Glutamatergic neuron (in vitro differentiated cells): ENCODE data around the gene GPR180. TPM values are rescaled to one million over a fixed set of nuclear protein-coding genes. Genes with fewer than 3 reads are reported as not detected.

Source experiments
- DNase-seq: peaks from one replicate; pipeline ENCODE4 v3.0.0; 2022
- H3K27ac Mint-ChIP-seq: one replicate; pipeline ENCODE4 v1.8.0; 2020; ENCODE audit warnings: mild to moderate bottlenecking, mixed read lengths, inconsistent platforms; ENCODE audit not compliant: unreplicated experiment
- H3K27me3 Mint-ChIP-seq: one replicate; pipeline ENCODE4 v1.8.0; 2020; ENCODE audit warnings: mild to moderate bottlenecking, moderate library complexity, mixed read lengths, inconsistent platforms; ENCODE audit not compliant: unreplicated experiment
- H3K36me3 Mint-ChIP-seq: one replicate; pipeline ENCODE4 v1.8.0; 2020; ENCODE audit warnings: mild to moderate bottlenecking, mixed read lengths, inconsistent platforms; ENCODE audit not compliant: unreplicated experiment
- H3K4me1 Mint-ChIP-seq: one replicate; pipeline ENCODE4 v1.8.0; 2020; ENCODE audit warnings: mild to moderate bottlenecking, low read depth, mixed read lengths, inconsistent platforms; ENCODE audit not compliant: unreplicated experiment
- H3K4me3 Mint-ChIP-seq: one replicate; pipeline ENCODE4 v1.8.0; 2020; ENCODE audit warnings: mild to moderate bottlenecking, mixed read lengths, inconsistent platforms; ENCODE audit not compliant: unreplicated experiment
- H3K9me3 Mint-ChIP-seq: one replicate; pipeline ENCODE4 v1.8.0; 2020; ENCODE audit warnings: mild to moderate bottlenecking, moderate library complexity, mixed read lengths, inconsistent platforms; ENCODE audit not compliant: unreplicated experiment
- total RNA-seq: library from RNA; stranded (reverse); fragmentation: NEBNext Ultra II Directional; extraction: Animal tissue kit (Norgen Biotek cat#: 25700); gene quantifications from one replicate; pipeline ENCODE4 v1.2.1, GENCODE V29; 2021; ENCODE audit not compliant: unreplicated experiment
- TF ChIP-seq, protein P1 (sequence below): fragments of 200-600 bp; sonication (generic); IDR thresholded peaks from one replicate; pipeline ENCODE4 v1.5.0; 2021; ENCODE audit not compliant: partially characterized antibody, unreplicated experiment

GPR180 gene
- total RNA-seq, 1 donor from 2014 or later, result 3.0 TPM

DNA sequence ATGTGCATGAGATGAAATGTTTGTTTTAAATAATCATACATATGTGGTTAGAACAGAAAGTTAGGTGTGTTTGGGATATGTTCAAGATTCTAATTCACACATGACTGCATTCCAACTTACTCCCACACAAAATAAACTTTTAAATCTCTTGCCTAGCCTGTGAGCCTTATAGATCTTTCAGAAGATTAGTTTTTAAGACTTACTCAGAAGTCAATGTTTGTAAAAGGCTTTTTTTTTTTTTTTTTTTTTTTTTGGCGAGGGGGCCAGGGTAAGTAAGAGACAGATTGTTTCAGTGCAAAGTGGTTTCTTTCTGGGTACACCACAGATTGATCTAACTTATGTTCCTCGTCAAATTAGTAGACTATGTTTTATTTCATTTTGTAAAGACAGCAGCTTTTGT, 39.1 kb downstream of the GPR180 start:
- no peak for DNase-seq
- no peaks in the 10 kb centered on the region for H3K27me3 Mint-ChIP-seq
- no peaks in the 10 kb centered on the region for H3K36me3 Mint-ChIP-seq
- H3K4me1 Mint-ChIP-seq, result no peaks in the 10 kb centered on the region
- H3K9me3 Mint-ChIP-seq, result peaks cover 3% of the 10 kb centered on the region
- TF ChIP-seq, protein P1, sequence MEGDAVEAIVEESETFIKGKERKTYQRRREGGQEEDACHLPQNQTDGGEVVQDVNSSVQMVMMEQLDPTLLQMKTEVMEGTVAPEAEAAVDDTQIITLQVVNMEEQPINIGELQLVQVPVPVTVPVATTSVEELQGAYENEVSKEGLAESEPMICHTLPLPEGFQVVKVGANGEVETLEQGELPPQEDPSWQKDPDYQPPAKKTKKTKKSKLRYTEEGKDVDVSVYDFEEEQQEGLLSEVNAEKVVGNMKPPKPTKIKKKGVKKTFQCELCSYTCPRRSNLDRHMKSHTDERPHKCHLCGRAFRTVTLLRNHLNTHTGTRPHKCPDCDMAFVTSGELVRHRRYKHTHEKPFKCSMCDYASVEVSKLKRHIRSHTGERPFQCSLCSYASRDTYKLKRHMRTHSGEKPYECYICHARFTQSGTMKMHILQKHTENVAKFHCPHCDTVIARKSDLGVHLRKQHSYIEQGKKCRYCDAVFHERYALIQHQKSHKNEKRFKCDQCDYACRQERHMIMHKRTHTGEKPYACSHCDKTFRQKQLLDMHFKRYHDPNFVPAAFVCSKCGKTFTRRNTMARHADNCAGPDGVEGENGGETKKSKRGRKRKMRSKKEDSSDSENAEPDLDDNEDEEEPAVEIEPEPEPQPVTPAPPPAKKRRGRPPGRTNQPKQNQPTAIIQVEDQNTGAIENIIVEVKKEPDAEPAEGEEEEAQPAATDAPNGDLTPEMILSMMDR, result no peak
- H3K4me3 Mint-ChIP-seq, result no peak overlapping the region
- no peak overlapping the region for H3K27ac Mint-ChIP-seq

- H3K27ac Mint-ChIP-seq, result no peak overlapping the region
- H3K9me3 Mint-ChIP-seq, result peaks cover 3% of the 10 kb centered on the region
These were observed 39.8 kb downstream of the GPR180 start for GRCh38 chr13:94641409-94641941.

GRCh38 chr13:94646904-94647303, 45.2 kb downstream of the GPR180 start:
- TF ChIP-seq, protein P1, result no peak
- H3K4me3 Mint-ChIP-seq, result no peak overlapping the region
- no peak for DNase-seq
- H3K4me1 Mint-ChIP-seq, result no peaks in the 10 kb centered on the region
- no peak overlapping the region for H3K27ac Mint-ChIP-seq
- H3K27me3 Mint-ChIP-seq, result peaks cover 4% of the 10 kb centered on the region
- H3K36me3 Mint-ChIP-seq, result no peaks in the 10 kb centered on the region
- H3K9me3 Mint-ChIP-seq, result peaks cover 4% of the 10 kb centered on the region

More at GRCh38 chr13:94641409-94641941, 39.8 kb downstream of the GPR180 start:
- H3K36me3 Mint-ChIP-seq, result no peaks in the 10 kb centered on the region
- H3K4me1 Mint-ChIP-seq, result no peaks in the 10 kb centered on the region
- DNase-seq, result no peak
- no peak overlapping the region for H3K4me3 Mint-ChIP-seq
- TF ChIP-seq, protein P1, result no peak
- H3K27me3 Mint-ChIP-seq, result no peaks in the 10 kb centered on the region

DNA sequence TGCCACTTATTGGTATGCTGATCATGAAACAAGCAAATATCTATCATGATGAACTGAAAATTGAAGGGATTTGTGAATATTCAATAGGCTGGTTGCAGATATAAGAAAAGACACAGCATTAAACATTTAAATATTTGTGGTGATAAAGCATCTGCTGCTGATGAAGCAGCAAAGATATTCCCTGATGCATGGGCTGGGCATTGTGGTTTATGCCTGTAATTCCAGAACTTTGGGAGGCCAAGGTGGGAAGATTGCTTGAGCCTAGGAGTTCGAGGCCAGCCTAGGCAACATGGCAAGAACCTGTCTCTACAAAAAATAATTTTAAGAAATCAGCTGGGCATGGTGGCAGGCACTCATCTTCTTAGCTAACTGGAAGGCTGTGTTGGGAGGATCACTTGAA, 54.5 kb downstream of the GPR180 start:
- Mint-ChIP-seq H3K4me1 (peaks cover 6% of the 10 kb centered on the region), H3K27ac (no peak overlapping the region), H3K27me3 (no peaks in the 10 kb centered on the region), H3K36me3 (no peaks in the 10 kb centered on the region), H3K9me3 (no peaks in the 10 kb centered on the region), H3K4me3 (no peak overlapping the region)
- no peak for DNase-seq
- TF ChIP-seq, protein P1, result no peak

DNA sequence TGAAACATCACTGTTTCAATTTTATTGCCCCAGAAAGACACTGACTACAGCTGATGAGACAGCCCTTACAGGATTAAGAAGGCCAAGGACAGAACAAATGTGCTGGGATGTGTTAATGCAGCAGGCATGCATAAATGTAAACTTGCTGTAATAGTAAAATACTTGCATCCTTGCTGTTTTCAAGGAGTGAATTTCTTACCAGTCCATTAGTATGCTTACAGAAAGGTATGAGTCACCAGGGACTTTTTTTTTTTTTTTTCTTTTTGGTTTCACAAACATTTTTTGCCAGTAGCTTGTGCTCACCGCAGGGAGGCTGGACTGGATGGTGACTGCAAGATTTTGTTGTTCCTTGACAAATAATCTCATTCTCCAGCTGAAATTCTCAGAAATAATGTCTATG, 55.1 kb downstream of the GPR180 start:
- peaks cover 10% of the 10 kb centered on the region for H3K4me1 Mint-ChIP-seq

More for the DNA sequence above, 55.1 kb downstream of the GPR180 start:
- DNase-seq, result no peak
- TF ChIP-seq, protein P1, result no peak
- Mint-ChIP-seq H3K9me3 (no peaks in the 10 kb centered on the region), H3K36me3 (no peaks in the 10 kb centered on the region), H3K27me3 (no peaks in the 10 kb centered on the region), H3K27ac (no peak overlapping the region), H3K4me3 (no peak overlapping the region)
